C4-2B (cell line): ENCODE data around the gene KPNA6.
"Not testable (repeated sequence)": the region's sequence is repeated elsewhere in the genome, so short reads cannot be mapped to it uniquely, and the experiment has no call there.

Experiments
- H3K27ac ChIP-seq: fragments of 450-650 bp; 2 replicates; pipeline ENCODE4 v1.5.1; 2017
- CTCF ChIP-seq: fragments of 450-650 bp; conservative IDR thresholded peaks from 2 replicates; pipeline ENCODE4 v1.5.1; 2017; ENCODE audit warnings: mild to moderate bottlenecking
- ZFX ChIP-seq: fragments of 450-650 bp; IDR thresholded peaks from 2 replicates; pipeline ENCODE4 v1.6.1; 2017

The KPNA6 gene

GRCh38 chr1:32116531-32116930, 8.7 kb downstream of the KPNA6 start:
- no peak overlapping the region for H3K27ac ChIP-seq
- no peak for TF ChIP-seq ZFX
- no peak for TF ChIP-seq CTCF

GRCh38 chr1:32122151-32122550, 14.3 kb downstream of the KPNA6 start:
- TF ChIP-seq ZFX (no peak), CTCF (no peak)
- H3K27ac ChIP-seq = no peak overlapping the region

- H3K27ac ChIP-seq = not testable (repeated sequence)
Measured at GRCh38 chr1:32123361-32123760, 15.5 kb downstream of the KPNA6 start.

GRCh38 chr1:32125313-32125712, 17.5 kb downstream of the KPNA6 start:
- no peak for TF ChIP-seq ZFX
- TF ChIP-seq CTCF = no peak
- no peak overlapping the region for H3K27ac ChIP-seq

GRCh38 chr1:32126770-32127169, 18.9 kb downstream of the KPNA6 start:
- TF ChIP-seq CTCF = no peak
- no peak for TF ChIP-seq ZFX
- no peak overlapping the region for H3K27ac ChIP-seq

- H3K27ac ChIP-seq = no peak overlapping the region
- TF ChIP-seq CTCF (no peak; the same call in 1 of the 2 replicates), ZFX (no peak)
Measured at GRCh38 chr1:32127409-32128198, 19.7 kb downstream of the KPNA6 start.

- H3K27ac ChIP-seq = no peak overlapping the region
- TF ChIP-seq CTCF = no peak
- TF ChIP-seq ZFX = no peak
Measured at GRCh38 chr1:32128479-32128878, 20.6 kb downstream of the KPNA6 start.

GRCh38 chr1:32128964-32129363, 21.1 kb downstream of the KPNA6 start:
- no peak for TF ChIP-seq CTCF
- no peak for TF ChIP-seq ZFX
- no peak overlapping the region for H3K27ac ChIP-seq

- not testable (repeated sequence) for H3K27ac ChIP-seq
Measured at GRCh38 chr1:32133950-32134280, 26.1 kb downstream of the KPNA6 start.
